HG03196 (cell line): ENCODE results near the gene RNPS1.
"Not testable (repeated sequence)": the region's sequence is repeated elsewhere in the genome, so short reads cannot be mapped to it uniquely, and the experiment has no call there.

Source experiments
- ATAC-seq: cut with Tn5 transposase; IDR thresholded peaks from one replicate; pipeline ENCODE4 v1.9.1; 2021; ENCODE audit not compliant: unreplicated experiment

Gene RNPS1

DNA sequence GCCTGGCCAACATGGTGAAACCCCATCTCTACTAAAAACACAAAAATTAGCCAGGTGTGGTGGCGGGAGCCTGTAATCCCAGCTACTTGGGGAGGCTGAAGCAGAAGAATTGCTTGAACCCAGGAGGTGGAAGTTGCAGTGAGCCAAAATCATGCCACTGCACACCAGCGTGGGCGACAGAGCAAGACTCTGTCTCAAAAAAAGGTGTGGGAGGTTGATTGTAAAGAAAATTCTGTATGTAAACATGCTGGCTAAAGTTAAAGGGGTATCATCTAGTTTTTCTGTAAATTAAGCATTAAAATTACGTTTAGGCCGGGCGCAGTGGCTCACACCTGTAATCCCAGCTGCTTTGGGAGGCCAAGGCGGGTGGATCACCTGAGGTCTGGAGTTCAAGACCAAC is 9.4 kb downstream of the RNPS1 start:
- not testable (repeated sequence) for ATAC-seq

DNA sequence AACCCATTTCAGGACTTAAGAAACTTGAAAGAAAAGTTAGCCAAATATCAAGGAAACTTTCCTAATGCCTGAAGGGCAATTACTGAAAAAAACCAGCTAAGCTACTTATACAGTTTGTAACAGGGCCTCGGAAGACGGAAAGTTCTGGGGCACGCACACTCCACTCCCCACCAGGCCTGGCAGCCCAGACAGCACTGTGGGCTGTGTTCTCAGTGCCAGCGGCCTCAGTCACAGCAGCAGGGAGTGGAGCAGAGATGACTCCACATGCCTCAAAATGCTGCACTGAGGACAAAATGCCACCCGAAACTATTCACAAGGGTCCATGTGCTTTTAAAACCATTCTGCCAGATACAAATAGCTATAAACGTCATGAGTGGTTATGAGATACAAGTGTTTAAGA is 10.2 kb downstream of the RNPS1 start:
- no peak for ATAC-seq

DNA sequence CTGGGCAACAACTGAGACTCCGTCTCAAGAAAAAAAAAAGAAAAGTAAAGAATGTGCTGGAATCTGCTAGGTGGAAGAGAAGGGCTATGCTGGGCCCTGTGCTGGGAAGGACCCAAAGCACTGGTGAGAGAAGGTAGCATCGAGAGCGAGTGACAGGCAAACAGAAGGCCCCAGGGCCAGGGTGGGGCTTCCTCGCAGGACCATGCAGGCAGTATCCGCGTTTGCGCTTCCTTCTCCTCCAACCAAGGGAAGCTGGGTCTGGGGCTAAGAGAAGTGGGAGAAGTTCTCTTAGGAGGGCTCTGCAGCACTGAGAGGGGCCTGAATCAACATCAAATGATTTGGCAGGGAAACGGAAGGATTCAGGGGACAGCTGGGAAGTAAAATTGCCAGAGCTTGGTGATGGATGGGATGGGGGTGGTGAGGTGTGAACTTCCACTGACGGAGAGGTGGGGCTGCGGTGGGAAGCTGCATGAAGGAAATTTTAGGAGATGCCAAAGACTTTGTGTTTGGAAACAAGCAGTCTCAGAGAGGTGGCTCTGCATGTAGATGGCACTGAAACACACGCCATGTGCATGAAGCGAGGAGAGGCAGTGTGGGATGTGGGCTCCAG is 11.3 kb downstream of the RNPS1 start:
- no peak for ATAC-seq

DNA sequence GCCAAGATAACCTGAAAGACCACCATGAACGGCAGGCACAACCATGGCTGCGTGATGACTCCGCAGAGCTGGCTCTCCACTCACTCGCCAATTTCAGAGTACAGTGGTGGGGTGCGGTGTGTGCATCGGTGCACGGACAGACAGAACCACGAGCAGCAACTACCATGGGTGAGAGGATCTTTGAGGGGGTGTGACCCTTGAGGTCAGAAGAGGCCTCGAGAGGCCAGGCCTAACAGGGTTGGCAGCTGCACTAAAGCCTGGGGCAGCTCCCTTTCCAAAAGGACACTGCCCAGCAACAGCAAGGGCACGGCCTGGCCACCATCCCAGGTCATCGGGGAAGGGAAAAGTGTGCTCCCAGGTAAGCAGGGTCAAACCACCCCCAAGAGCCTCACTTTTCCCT is 14.6 kb downstream of the RNPS1 start:
- ATAC-seq = no peak

DNA sequence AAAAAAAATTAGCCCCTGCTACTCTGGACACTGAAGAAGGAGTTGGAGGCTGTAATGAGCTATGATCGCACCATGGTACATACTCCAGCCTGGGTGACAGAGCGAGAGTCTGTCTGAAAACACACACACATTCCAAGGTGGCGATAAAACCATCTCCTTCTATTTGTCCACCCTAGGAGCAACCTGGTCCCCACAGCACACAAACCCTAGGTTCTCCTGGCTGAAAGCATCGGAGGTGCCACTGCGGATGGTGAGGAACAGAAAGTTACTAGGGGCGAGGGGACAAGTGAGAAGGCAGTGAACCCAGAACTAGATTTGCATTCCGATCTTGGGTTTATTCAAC is 15.1 kb downstream of the RNPS1 start:
- ATAC-seq = no peak

DNA sequence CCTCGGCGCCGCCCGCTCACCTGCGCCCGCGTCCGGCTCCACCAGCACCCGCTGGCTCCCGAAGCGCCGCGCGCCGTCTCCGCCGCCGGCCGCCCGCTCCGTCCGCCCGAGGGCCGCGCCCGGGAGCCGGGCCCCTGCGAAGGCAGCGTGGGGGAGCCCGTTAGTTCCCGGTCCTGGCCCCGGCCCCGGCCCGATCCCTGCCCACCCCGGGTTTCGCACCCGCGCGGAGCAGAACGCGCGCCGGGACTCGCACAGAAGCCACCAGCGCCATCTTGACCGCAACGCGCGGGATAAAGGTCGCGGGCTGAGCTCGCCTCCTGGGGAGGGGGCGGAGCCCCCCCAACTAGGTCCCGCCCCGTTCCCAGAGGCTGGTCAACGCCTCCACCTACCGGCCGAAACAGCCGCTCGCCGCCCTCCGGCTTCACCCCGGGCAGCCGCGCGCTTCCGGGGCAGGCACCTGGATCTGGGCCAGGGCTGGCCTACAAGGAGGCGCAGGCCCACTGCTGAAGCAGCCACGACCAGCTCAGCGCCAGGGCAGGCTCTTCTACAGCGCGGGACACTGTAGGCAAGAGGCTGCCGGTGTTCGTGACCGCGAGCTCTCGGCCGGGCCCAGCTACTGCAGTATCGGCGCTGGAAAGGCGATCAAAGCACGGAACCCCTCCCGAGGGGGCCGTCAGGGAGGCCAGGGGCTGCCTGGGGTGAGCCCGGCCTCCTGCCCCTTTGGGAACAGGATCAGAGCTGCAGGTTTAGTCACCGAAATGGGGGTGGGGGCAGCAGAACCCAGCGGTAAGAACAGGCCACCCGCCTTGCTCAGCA is 16.4 kb downstream of the RNPS1 start, which contains the start of gene ECI1:
ECI1 (minus strand) TSS at position 292 of the 816 bp plus-strand sequence; CDS start at position 271, 21 bp downstream.
- ATAC-seq = peak; percentile 85

DNA sequence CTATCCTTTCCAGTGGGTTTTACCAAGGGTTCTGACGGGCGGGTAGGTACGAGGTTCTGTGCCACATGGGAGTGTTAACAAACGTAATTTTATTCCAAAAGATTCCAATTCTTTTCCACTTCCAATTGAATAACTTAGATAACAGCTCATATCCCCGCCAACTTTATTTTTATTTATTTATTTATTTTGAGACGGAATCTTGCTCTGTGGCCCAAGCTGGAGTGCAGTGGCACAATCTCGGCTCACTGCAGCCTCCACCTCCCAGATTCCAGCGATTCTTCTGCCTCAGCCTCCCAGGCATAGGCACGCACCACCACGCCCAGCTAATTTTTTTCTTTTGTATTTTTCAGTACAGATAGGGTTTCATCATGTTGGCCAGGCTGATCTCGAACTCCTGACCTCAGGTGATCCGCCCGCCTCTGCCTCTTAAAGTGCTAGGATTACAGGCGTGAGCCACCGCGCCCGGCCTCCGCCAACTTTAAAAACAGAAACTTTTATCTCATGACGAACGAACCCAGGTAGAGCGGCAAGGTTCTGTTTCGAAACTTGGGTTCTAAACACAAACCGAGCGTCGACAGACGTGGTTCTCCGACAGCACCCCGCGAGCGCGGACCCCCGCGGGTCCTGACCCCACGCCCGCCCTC is 17.2 kb downstream of the RNPS1 start:
- no peak for ATAC-seq

DNA sequence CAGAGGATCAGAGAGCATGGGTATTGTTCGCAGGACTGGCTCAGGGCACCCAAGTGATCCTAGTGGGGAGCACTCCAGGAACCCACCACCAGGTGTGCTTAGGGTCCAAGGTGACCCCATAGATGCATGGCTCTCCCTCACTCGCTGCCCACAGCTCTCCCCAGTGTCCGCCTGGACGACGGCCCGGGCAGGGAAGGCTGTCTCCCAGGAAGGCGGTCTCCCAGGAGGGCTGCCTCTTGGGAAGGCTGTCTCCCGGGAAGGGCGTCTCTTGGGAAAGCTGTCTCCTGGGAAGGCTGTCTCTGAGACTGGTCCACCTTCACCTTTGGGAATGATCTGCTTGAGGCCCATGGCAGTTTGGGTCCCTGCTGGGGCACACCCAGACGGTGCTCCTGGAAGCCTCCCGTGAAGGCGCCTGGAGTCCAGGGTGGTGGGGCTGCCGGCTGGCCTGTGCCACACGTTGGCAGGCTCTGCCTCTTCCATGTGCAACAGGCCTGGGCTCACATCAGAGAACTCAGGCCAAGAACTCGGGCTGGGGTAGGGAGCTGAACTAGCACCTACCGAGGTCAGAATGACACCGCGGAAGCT is 21.5 kb downstream of the RNPS1 start:
- ATAC-seq = no peak

DNA sequence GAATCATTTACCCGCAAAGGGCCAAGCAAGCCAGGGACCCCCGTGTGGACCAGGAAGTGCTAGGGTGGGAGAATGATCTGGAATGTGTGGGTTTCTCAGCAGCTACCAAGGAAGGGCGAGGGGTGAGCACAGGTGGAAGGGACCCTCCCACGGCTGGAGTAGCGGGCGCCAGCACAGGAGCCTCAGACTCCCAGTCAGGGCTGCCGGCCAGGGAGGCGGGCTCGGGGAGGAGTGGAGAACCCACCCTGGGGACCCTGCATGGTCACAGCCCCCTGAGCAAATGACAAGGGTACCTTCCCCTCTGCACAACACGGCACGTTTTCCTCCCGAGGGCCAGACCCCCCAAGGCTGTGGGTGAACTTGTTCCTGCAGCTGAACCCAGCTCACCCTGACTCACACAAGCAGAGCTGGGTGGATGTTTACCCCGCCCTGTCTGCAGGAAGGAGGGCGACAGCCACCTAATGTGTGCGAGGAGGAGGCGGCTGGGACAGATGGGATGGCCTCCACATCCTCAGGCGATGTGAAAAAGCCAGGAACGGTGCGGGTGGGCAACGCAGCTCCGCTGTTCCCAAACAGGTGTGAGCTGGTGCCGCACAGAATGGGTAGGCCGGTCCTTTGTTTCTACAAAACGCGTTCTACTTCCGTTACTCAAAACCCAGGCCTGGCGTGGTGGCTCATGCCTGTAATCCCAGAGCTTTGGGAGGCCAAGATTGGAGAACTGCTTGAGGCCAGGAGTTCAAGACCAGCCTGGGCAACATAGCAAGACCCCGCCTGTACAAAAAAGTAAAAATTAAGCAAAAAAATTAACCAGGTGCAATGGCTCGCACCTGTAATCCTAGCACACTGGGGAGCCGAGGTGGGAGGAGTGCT is 22.8 kb downstream of the RNPS1 start:
- no peak for ATAC-seq

DNA sequence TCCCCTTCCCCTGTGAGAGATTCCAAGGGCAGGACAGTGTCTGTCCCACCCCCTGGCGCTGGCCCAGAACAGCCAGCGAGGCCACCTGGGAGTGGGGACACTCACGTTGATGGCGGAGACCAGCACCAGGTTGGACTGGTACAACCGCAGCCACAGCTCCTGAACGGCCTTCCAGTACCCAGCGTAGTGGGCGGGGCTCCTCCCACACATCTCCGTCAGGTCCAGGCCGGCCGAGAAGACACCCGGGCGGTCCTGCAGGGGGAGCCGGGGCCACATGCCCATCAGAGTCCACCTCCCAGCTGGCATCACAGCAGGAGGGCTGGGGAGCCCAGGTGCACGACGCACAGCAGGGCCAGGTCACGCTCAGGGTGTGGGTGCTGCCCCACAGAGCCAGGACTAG is 23.6 kb downstream of the RNPS1 start:
- ATAC-seq = no peak

DNA sequence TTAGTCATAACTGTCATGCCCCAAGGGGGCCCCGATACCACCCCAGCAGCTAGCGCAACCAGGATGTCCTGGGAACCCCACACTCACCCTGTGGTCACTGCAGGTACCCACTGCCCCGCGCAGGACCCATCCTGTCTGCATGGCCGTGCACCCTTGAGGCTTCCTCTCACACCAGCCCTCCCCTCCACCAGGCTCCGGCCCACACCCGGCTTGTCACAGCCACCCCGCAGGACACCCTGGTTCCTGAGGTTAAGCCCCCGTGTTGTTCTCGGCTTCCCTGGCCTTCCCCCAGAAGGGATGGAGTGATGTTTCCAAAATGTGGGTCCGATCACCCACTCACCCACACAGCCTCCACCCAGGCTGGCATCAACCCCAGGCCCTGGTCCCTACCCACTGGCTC is 24.1 kb downstream of the RNPS1 start:
- no peak for ATAC-seq

DNA sequence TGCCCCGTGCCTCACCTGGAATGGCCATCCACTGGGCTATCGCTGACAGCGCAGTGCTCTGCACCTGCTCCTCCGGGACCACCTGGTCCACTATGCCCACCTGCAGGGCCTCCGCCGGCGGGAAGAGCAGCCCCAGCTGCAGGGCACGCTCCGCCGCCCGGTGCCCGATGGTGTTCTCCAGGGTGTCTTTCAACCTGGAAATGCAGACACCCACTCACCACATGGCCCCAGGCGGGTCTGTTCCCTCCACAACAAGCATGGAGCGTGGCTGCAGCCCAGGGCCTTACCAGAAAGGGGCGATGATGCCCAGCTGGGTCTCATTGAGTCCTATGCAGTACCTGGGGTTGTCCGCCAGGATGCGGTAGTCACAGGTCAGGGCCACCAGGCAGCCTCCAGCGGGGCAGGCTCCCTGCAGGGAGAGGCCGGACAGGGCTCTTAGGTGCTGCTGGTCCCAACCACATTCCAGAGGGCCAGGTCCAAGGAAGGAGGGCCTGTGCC is 24.8 kb downstream of the RNPS1 start:
- ATAC-seq = no peak

DNA sequence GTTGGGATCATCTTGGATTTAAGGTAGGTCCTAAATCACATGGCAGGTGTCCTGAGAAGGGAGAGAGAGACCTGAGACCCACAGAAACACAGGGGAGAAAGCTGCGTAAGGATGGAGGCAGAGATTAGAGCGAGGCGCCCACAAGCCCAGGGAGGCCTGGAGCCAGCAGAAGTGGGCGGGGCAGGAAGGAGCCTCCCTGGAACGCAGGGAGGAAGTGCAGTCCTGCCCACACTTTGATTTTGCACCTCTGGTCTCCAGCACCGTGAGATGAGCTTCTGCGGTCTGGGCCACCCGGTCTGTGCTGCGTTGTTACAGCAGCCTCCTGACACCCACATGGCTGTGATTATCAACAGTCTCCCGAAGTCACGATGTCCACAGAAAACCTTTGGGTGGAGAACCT is 25.3 kb downstream of the RNPS1 start:
- no peak for ATAC-seq

DNA sequence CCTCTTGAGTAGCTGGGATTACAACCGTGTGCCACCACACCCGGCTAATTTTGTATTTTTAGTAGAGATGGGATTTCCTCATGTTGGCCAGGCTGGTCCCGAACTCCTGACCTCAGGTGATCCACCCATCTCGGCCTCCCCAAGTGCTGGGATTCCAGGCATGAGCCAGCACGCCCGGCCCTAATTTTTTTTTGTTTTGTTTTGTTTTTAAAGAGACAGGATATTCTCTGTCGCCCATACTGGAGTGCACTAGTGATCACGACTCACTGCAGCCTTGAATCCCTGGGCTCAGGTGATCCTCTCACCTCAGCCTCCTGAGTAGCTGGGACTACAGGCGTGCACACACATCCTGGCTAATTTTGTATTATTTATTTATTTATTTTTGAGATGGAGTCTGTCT is 27.6 kb downstream of the RNPS1 start:
- ATAC-seq = not testable (repeated sequence)

DNA sequence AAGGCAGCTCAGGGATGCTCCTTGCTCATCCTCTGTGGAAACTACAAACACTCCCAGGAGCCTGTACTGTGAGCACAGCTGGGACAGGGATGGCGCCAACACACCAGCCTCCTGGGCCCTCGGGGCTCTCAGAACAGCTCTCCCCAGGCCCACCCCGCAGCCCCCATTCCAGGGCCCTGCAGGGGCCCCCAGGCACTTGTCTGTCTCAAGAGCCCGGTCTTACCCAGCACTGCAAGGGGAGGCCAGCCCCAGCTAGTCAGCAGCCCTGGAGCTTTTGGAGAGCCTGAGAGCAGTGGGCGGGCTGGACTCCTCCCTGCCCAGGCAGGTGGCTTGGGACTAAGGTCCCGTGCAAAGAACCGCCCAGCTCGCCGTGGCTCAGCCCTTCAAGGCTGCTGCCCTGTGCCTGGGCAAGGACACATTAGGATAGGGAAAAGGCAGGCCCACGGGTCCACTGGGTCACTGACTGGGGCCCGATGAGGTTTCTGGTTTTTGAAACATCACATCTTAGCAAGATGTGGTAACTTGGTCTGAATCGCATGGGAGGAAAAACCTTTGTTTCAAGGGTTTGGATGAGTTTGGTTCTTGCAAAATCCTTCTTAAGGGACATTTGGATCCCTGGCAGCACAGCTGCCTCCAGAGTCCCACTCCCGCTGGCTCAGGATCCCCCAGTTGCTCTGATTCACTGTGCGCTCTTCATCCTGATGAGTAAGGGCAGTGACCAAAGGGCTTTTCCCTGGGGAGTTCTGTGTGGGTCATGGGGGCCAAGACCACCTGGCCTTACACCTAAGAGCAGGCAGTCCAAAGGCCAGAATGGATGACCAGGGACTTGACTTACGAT is 28.9 kb downstream of the RNPS1 start:
- no peak for ATAC-seq

DNA sequence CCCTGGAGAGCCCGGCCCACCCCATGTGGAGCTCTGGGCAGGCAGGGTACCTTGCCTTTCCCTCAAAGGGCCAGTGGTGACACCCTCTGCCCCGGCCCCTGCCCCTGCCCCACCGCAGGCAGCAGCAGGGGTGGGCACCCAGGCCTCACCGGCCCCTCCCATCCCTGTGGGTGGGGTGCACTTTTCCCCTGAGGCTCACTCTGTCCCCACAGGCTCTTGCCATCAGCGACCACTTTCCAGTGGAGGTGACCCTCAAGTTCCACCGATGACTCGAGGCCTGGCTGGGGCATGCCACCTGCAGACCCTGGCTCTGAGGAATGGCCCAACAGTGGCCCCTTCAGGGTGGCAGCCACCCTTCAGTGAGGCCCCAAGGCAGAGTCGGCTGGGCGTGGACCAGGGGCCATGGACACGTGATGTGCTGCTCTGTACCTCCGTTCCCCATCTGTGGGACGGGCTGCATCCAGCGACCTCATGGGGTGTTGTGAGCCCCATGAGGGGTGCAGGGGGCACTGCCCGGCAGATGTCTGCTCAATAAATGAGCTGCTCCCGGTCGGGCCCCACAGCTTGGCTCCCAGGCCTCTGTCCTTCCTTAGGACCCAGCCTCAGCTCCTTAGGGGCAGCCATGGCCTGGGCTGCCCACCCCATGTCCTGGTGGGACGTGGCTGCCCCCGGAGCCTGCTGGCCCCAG is 29.6 kb downstream of the RNPS1 start:
- ATAC-seq = no peak

DNA sequence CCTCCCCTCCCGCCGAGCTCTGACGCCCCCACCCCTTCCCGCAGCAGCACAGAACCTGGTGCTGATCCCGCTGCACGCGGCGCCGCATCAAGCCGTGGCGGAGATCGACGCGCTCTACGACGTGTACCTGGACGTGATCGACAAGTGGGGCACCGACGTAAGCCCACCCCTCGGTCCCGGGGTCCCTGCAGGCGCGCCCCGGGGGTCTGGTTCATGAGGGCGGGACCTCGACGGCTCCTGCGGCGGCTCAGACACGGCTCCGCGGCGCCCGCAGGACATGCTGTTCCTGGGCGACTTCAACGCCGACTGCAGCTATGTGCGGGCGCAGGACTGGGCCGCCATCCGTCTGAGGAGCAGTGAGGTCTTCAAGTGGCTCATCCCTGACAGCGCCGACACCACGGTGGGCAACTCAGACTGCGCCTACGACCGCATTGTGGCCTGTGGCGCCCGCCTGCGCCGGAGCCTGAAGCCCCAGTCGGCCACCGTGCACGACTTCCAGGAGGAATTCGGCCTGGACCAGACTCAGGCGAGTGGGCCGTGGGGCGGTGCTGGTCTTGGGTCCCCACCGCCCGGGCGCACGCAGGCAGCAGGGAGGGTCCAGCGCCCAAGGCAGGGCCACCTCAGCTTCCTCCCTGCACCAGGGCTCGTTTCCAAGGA is 30.3 kb downstream of the RNPS1 start:
- ATAC-seq = no peak

DNA sequence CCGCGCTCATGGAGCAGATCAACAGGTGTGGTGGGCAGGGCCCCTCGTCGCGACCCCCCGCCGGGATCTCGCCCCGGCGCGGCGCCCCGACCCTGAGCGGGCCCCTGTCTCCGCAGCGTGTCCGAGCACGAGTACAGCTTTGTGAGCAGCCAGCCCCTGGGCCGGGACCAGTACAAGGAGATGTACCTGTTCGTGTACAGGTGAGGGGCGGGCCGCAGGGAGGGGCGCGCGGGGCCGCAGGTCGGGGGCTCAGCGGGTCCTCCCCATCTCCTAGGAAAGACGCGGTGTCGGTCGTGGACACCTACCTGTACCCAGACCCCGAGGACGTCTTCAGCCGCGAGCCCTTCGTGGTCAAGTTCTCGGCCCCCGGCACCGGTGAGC is 30.8 kb downstream of the RNPS1 start:
- ATAC-seq = no peak
